NCI-H748 treated with DMSO at 0.1 percent for 48 hours (cell line): Measurements from ENCODE around the gene QARS1.

Experiments
- DNase-seq: peaks from one replicate; lab custom pipeline; 2025; lab: John Stamatoyannopoulos, UW

QARS1 gene

GRCh38 chr3:49053543-49053942, 51.0 kb downstream of the QARS1 start:
- no peak for DNase-seq
